HepG2 (cell line): Measurements from ENCODE around the gene MYLK. TPM values are rescaled to one million over a fixed set of nuclear protein-coding genes. Genes with fewer than 3 reads are reported as not detected.

Experiments
- ATAC-seq: fragments of 200-7000 bp; cut with Tn5 transposase; 3 replicates; pipeline ENCODE4 v1.9.1; 2020; ENCODE audit warnings: mild to moderate bottlenecking, moderate library complexity
- BruUV-seq: library from RNA; stranded (reverse); fragments of 400-500 nt; replicated peaks from 2 replicates; lab custom pipeline; 2021; lab: Mats Ljungman, UMichigan
- CTCF ChIA-PET: fragments of 300-600 bp; formaldehyde crosslinking; extraction: SDS; loops from one replicate; lab custom pipeline; 2021; ENCODE audit warnings: low total read pairs, inconsistent platforms, low intra/inter-chr PET ratio; lab: Yijun Ruan, JAX
- POLR2A ChIA-PET: fragments of 350-600 bp; sonication (Branson Sonifier 250); formaldehyde crosslinking; loops from one replicate; lab custom pipeline; 2020; ENCODE audit warnings: antibody characterized with exemption, inconsistent platforms; lab: Yijun Ruan, JAX
- DNase-seq: peaks from one replicate; pipeline ENCODE4 v3.0.0-alpha.2; 2015; ENCODE audit warnings: low spot score
- FAIRE-seq: peaks from 3 replicates; lab custom pipeline; 2011; peaks lifted over from hg19 to GRCh38; lab: Jason Lieb, UNC
- H2AFZ ChIP-seq: one replicate; pipeline ENCODE4 v1.6.1; 2011; ENCODE audit warnings: low read length, inconsistent platforms
- H3K27ac ChIP-seq: fragments of 300-600 bp; 3 replicates; pipeline ENCODE4 v1.8.0; 2011; ENCODE audit warnings: mixed run types, mild to moderate bottlenecking, mixed read lengths, low read length, inconsistent platforms; ENCODE audit not compliant: insufficient read depth; ENCODE audit errors: extremely low read length
- H3K27me3 ChIP-seq, 2 experiments: fragments of 200-600 bp in 1 of 2; 2 replicates in 1 of 2; 3 replicates in 1 of 2; pipeline versions ENCODE4 v1.6.0 to v1.8.0; 2011; ENCODE audit warnings: low read length in 2 of 2, mild to moderate bottlenecking in 2 of 2, moderate library complexity in 2 of 2, inconsistent platforms in 1 of 2; ENCODE audit not compliant: insufficient read depth in 2 of 2, control insufficient read depth in 1 of 2
- H3K36me3 ChIP-seq, 2 experiments: fragments of 200-600 bp in 1 of 2; replicated peaks in 1 of 2; 2 replicates in 1 of 2; 3 replicates in 1 of 2; pipeline versions ENCODE4 v1.5.1 to v1.8.0; 2011; ENCODE audit warnings: low read length in 2 of 2, inconsistent platforms in 1 of 2; ENCODE audit not compliant: insufficient read depth in 2 of 2, control insufficient read depth in 1 of 2
- H3K4me1 ChIP-seq: 2 replicates; pipeline ENCODE4 v1.5.1; 2012; ENCODE audit warnings: low read length, inconsistent platforms; ENCODE audit not compliant: insufficient read depth
- H3K4me2 ChIP-seq: 2 replicates; pipeline ENCODE4 v1.6.0; 2011; ENCODE audit warnings: low read depth, low read length, inconsistent platforms
- H3K4me3 ChIP-seq, 3 experiments: fragments of 200-600 bp in 1 of 3; sonication (generic), shearing (Covaris generic) in 1 of 3; replicated peaks in 1 of 3; 2 replicates each; pipeline ENCODE4 v1.5.1; 2011 to 2016; ENCODE audit warnings: low read length in 3 of 3, inconsistent platforms in 2 of 3, low read depth in 2 of 3, mild to moderate bottlenecking in 2 of 3, control low read depth in 1 of 3, mixed read lengths in 1 of 3; ENCODE audit not compliant: insufficient read depth in 1 of 3
- H3K79me2 ChIP-seq: one replicate; pipeline ENCODE4 v1.6.1; 2011; ENCODE audit warnings: low read length, inconsistent platforms; ENCODE audit not compliant: insufficient read depth
- H3K9ac ChIP-seq: 2 replicates; pipeline ENCODE4 v1.6.0; 2011; ENCODE audit warnings: mild to moderate bottlenecking, low read depth, low read length, inconsistent platforms; ENCODE audit not compliant: insufficient read depth
- H3K9me3 ChIP-seq: 2 replicates; pipeline ENCODE4 v1.5.1; 2012; ENCODE audit warnings: mild to moderate bottlenecking, low read length
- H4K20me1 ChIP-seq: 2 replicates; pipeline ENCODE4 v1.6.0; 2011; ENCODE audit warnings: inconsistent platforms, mild to moderate bottlenecking, low read length, moderate library complexity; ENCODE audit not compliant: insufficient read depth
- AGO1 ChIP-seq: fragments of 200-400 bp; formaldehyde crosslinking; IDR thresholded peaks from 2 replicates; pipeline ENCODE4 v1.6.1; 2017; ENCODE audit warnings: mild to moderate bottlenecking, low read depth, low read length, moderate library complexity; ENCODE audit not compliant: poor library complexity, severe bottlenecking
- EZH2 ChIP-seq: conservative IDR thresholded peaks from 2 replicates; pipeline ENCODE4 v1.6.1; 2012; ENCODE audit warnings: mild to moderate bottlenecking, low read depth, low read length, moderate library complexity
- GFI1 ChIP-seq: sonication (generic); formaldehyde crosslinking; IDR thresholded peaks from 2 replicates; pipeline ENCODE4 v1.5.0; 2020; ENCODE audit warnings: missing genetic modification reagents, mild to moderate bottlenecking, borderline replicate concordance
- GTF3A ChIP-seq: sonication (generic); formaldehyde crosslinking; conservative IDR thresholded peaks from 2 replicates; pipeline ENCODE4 v1.4.0; 2020; ENCODE audit warnings: mild to moderate bottlenecking, missing genetic modification reagents
- KDM1A ChIP-seq: IDR thresholded peaks from 2 replicates; pipeline ENCODE4 v1.6.1; 2016; ENCODE audit warnings: missing compliant biosample characterization
- MAF1 ChIP-seq: sonication (generic); formaldehyde crosslinking; IDR thresholded peaks from 2 replicates; pipeline ENCODE4 v1.5.0; 2020; ENCODE audit warnings: missing genetic modification reagents, borderline replicate concordance
- MAFK ChIP-seq, 2 experiments: IDR thresholded peaks in 1 of 2; conservative IDR thresholded peaks in 1 of 2; 2 replicates each; pipeline ENCODE4 v1.6.1; 2011; ENCODE audit warnings: improper control_type of control experiment in 2 of 2, low read length in 2 of 2
- MEIS1 ChIP-seq: sonication (generic); formaldehyde crosslinking; IDR thresholded peaks from 2 replicates; pipeline ENCODE4 v1.9.0; 2021; ENCODE audit warnings: mild to moderate bottlenecking, missing genetic modification reagents, moderate library complexity, borderline replicate concordance
- NKX3-1 ChIP-seq: sonication (generic); formaldehyde crosslinking; IDR thresholded peaks from 2 replicates; pipeline ENCODE4 v1.5.0; 2020; ENCODE audit warnings: missing genetic modification reagents
- ZBTB21 ChIP-seq: sonication (generic); formaldehyde crosslinking; IDR thresholded peaks from 2 replicates; pipeline ENCODE4 v1.4.0; 2020; ENCODE audit warnings: missing genetic modification reagents
- ZBTB38 ChIP-seq: sonication (generic); formaldehyde crosslinking; IDR thresholded peaks from 2 replicates; pipeline ENCODE4 v1.5.1; 2020; ENCODE audit warnings: mild to moderate bottlenecking, missing genetic modification reagents
- ZNF292 ChIP-seq: sonication (generic); formaldehyde crosslinking; IDR thresholded peaks from 2 replicates; pipeline ENCODE4 v1.8.1; 2022; ENCODE audit warnings: mild to moderate bottlenecking, low read depth, missing genetic modification reagents, borderline replicate concordance
- ZNF383 ChIP-seq: sonication (generic); formaldehyde crosslinking; IDR thresholded peaks from 2 replicates; pipeline ENCODE4 v1.4.0; 2020; ENCODE audit warnings: missing genetic modification reagents, mild to moderate bottlenecking, borderline replicate concordance
- ZNF572 ChIP-seq: sonication (generic); formaldehyde crosslinking; IDR thresholded peaks from 2 replicates; pipeline ENCODE4 v1.5.1; 2020; ENCODE audit warnings: mild to moderate bottlenecking, missing genetic modification reagents
- ZNF672 ChIP-seq: sonication (generic); formaldehyde crosslinking; IDR thresholded peaks from 2 replicates; pipeline ENCODE4 v1.8.1; 2022; ENCODE audit warnings: missing genetic modification reagents
- ZNF792 ChIP-seq: IDR thresholded peaks from 2 replicates; pipeline ENCODE4 v1.6.1; 2016
- ZSCAN29 ChIP-seq: sonication (generic); formaldehyde crosslinking; conservative IDR thresholded peaks from 2 replicates; pipeline ENCODE4 v1.4.0; 2020; ENCODE audit warnings: mild to moderate bottlenecking, missing genetic modification reagents
- WGBS: methylation state at CpG from one replicate; pipeline ENCODE4 v1.1.6; 2017; ENCODE audit warnings: low lambda C conversion rate; 5-methylcytosine and 5-hydroxymethylcytosine counted together
- in situ Hi-C: cut with HindIII; loops from 2 replicates; pipeline ENCODE4 v1.10.0; 2017; ENCODE audit warnings: low pct_unique_long_range_greater_than_20kb; ENCODE audit not compliant: extremely low pct_ligation_motif_present
- intact Hi-C: fragments of 100-400 bp; cut with micrococcal nuclease; formaldehyde crosslinking; loops from one replicate; pipeline ENCODE4 v1.10.0; 2022; ENCODE audit not compliant: unreplicated experiment
- polyA plus RNA-seq, 8 experiments: library from polyadenylated mRNA; depleted of rRNA in 3 of 8; stranded (reverse) in 7 of 8; unstranded in 1 of 8; fragments of >200 nt; fragmentation: Illumina TruSeq in 4 of 8; extraction: Trizol in 4 of 8; gene quantifications; 2 replicates each; pipeline versions ENCODE4 v1.2.1 to v1.2.3, GENCODE V29; 2011 to 2016; ENCODE audit warnings: low read depth in 4 of 8, missing spikeins in 1 of 8, mixed read lengths in 1 of 8; ENCODE audit not compliant: insufficient read depth in 1 of 8
- total RNA-seq, 5 experiments: library from RNA; depleted of rRNA; stranded (reverse); fragments of >200 nt; fragmentation: Illumina TruSeq; extraction: Trizol; gene quantifications; 2 replicates each; pipeline ENCODE4 v1.2.3, GENCODE V29; 2016; ENCODE audit warnings: low read depth in 1 of 5
- TF ChIP-seq, protein P1 (sequence below): sonication (generic); formaldehyde crosslinking; IDR thresholded peaks from 2 replicates; pipeline ENCODE4 v1.5.0; 2020; ENCODE audit warnings: mild to moderate bottlenecking, missing genetic modification reagents, borderline replicate concordance
- TF ChIP-seq, protein P2 (sequence below): sonication (generic); formaldehyde crosslinking; IDR thresholded peaks from 2 replicates; pipeline ENCODE4 v1.4.0; 2020; ENCODE audit warnings: missing genetic modification reagents, low read depth, mild to moderate bottlenecking, borderline replicate concordance
- TF ChIP-seq, protein P3 (sequence below): sonication (generic); formaldehyde crosslinking; IDR thresholded peaks from 2 replicates; pipeline ENCODE4 v1.4.0; 2020; ENCODE audit warnings: missing genetic modification reagents

Gene MYLK
- total and polyA plus RNA-seq, 2 of the 13 experiments (the other 11 are each of a cell fraction or from before 2014, with no cell fraction given) = 10.6 to 34.9 TPM

DNA sequence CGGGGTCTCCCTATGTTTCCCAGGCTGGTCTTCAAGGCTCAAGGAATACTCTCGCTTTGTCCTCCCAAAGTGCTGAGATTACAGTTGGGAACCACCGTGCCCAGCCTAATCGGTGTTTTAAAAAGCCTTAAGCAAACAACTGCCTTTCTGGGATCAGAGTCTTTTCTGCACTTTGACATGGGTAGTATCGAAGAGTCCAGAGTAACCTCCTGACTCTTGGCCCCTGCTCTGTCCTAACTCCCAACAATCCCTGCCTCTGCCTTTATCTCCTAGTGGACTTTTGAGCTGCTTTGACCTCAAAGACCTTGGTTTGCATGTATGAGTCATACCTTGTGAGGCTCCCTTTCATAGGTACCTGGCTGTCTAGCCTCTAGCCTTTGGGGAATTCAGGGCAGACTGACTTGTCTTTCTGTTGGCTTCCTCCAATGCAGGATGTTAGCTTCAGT, 278.3 kb downstream of the MYLK start:
- H3K4me2 ChIP-seq = peak overlapping the region; percentile 87
- FAIRE-seq = peak; percentile 99
- no peaks in the 10 kb centered on the region for H3K79me2 ChIP-seq
- H4K20me1 ChIP-seq = no peaks in the 10 kb centered on the region
- no peak overlapping the region for H2AFZ ChIP-seq
- peak overlapping the region in 2 of 3 experiments; percentile 24 to 25; a peak in 2 of 6 replicates for H3K4me3 ChIP-seq
- ChIA-PET POLR2A (interaction anchor here (0.6 to 3.2 kb wide), 14 partner anchors 10 to 202 kb away, joined by 3 to 88 read pairs (median 6); partner anchors contain the start of gene HACD2), CTCF (no interaction called here)
- peak; percentile 99 for DNase-seq
- no peaks in the 10 kb centered on the region for H3K27me3 ChIP-seq
- intact Hi-C loops (loop anchor here (1.0 to 2.0 kb wide), 3 partner anchors 14 to 31 kb away; partner anchors contain the start of gene HACD2), in situ Hi-C loops (no loop called here)
- peaks cover 70% of the 10 kb centered on the region for H3K4me1 ChIP-seq
- no peaks in the 10 kb centered on the region for H3K9me3 ChIP-seq
- WGBS = 0% methylated on average over 5 of the region's 5 CpGs
- ATAC-seq = peak; percentile 84
- H3K36me3 ChIP-seq = 0 out of 5 replicates have a peak, but pooled peaks cover 0 to 3% of the 10 kb centered on the region in 2 experiments
- no TSS peak for BruUV-seq
- H3K9ac ChIP-seq = peak overlapping the region; percentile 67
- peak overlapping the region; percentile 99 for H3K27ac ChIP-seq
- TF ChIP-seq ZBTB38 (CRISPR knock-in tag) = no peak
- no peak for TF ChIP-seq MAF1 (CRISPR knock-in tag)
- TF ChIP-seq ZNF383 (CRISPR knock-in tag) = no peak
- peak; percentile 96 for TF ChIP-seq KDM1A
- TF ChIP-seq MAFK (conservative IDR thresholded peaks at IDR 0.05 in 1 of 2, IDR thresholded peaks at IDR 0.05 in 1 of 2; ENCODE audit: low read length in 2 of 2) = peak in 1 of 2 experiments; percentile 36; a peak in 1 of 4 replicates
- TF ChIP-seq NKX3-1 (CRISPR knock-in tag) = 0 out of 2 replicates have a peak, but pooled peaks have one; percentile 17
- TF ChIP-seq AGO1 = no peak
- no peak for TF ChIP-seq MEIS1 (CRISPR knock-in tag)
- TF ChIP-seq, protein P1, sequence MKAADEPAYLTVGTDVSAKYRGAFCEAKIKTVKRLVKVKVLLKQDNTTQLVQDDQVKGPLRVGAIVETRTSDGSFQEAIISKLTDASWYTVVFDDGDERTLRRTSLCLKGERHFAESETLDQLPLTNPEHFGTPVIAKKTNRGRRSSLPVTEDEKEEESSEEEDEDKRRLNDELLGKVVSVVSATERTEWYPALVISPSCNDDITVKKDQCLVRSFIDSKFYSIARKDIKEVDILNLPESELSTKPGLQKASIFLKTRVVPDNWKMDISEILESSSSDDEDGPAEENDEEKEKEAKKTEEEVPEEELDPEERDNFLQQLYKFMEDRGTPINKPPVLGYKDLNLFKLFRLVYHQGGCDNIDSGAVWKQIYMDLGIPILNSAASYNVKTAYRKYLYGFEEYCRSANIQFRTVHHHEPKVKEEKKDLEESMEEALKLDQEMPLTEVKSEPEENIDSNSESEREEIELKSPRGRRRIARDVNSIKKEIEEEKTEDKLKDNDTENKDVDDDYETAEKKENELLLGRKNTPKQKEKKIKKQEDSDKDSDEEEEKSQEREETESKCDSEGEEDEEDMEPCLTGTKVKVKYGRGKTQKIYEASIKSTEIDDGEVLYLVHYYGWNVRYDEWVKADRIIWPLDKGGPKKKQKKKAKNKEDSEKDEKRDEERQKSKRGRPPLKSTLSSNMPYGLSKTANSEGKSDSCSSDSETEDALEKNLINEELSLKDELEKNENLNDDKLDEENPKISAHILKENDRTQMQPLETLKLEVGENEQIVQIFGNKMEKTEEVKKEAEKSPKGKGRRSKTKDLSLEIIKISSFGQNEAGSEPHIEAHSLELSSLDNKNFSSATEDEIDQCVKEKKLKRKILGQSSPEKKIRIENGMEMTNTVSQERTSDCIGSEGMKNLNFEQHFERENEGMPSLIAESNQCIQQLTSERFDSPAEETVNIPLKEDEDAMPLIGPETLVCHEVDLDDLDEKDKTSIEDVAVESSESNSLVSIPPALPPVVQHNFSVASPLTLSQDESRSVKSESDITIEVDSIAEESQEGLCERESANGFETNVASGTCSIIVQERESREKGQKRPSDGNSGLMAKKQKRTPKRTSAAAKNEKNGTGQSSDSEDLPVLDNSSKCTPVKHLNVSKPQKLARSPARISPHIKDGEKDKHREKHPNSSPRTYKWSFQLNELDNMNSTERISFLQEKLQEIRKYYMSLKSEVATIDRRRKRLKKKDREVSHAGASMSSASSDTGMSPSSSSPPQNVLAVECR (CRISPR knock-in tag) = peak; percentile 42; the same call in 1 of the 2 replicates
- peak; percentile 36; the same call in 1 of the 2 replicates for TF ChIP-seq ZBTB21 (CRISPR knock-in tag)
- TF ChIP-seq ZNF672 (CRISPR knock-in tag) = no peak
- TF ChIP-seq GTF3A (CRISPR knock-in tag) = no peak
- TF ChIP-seq, protein P2, sequence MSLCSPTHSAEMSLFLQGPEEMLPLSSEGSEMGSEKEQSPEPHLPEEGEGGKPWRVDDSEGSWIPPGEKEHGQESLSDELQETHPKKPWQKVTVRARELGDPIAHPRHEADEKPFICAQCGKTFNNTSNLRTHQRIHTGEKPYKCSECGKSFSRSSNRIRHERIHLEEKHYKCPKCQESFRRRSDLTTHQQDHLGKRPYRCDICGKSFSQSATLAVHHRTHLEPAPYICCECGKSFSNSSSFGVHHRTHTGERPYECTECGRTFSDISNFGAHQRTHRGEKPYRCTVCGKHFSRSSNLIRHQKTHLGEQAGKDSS (CRISPR knock-in tag) = peak; percentile 39; the same call in 1 of the 2 replicates
- no peak for TF ChIP-seq ZNF572 (CRISPR knock-in tag)
- peak; percentile 96 for TF ChIP-seq GFI1 (CRISPR knock-in tag)
- no peak for TF ChIP-seq EZH2
- TF ChIP-seq ZSCAN29 = no peak
- TF ChIP-seq, protein P3, sequence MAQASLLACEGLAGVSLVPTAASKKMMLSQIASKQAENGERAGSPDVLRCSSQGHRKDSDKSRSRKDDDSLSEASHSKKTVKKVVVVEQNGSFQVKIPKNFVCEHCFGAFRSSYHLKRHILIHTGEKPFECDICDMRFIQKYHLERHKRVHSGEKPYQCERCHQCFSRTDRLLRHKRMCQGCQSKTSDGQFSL (CRISPR knock-in tag) = no peak
- peak; percentile 50; the same call in 1 of the 2 replicates for TF ChIP-seq ZNF792 (CRISPR knock-in tag)
- 0 out of 2 replicates have a peak, but pooled peaks have one; percentile 24 for TF ChIP-seq ZNF292 (CRISPR knock-in tag)
